DND-41 (cell line): ENCODE measurements around the gene SAMD8.

ENCODE experiments used
- CTCF ChIP-seq: IDR thresholded peaks from 2 replicates; pipeline ENCODE4 v1.5.1; 2012; ENCODE audit warnings: borderline replicate concordance, low read length, moderate library complexity, mild to moderate bottlenecking; ENCODE audit not compliant: poor library complexity, severe bottlenecking; ENCODE audit errors: extremely low read depth
- EZH2 ChIP-seq: IDR thresholded peaks from 3 replicates; pipeline ENCODE4 v1.6.1; 2012; ENCODE audit warnings: borderline replicate concordance, low read depth, mild to moderate bottlenecking, moderate library complexity, low read length, inconsistent platforms; ENCODE audit not compliant: severe bottlenecking

DNA sequence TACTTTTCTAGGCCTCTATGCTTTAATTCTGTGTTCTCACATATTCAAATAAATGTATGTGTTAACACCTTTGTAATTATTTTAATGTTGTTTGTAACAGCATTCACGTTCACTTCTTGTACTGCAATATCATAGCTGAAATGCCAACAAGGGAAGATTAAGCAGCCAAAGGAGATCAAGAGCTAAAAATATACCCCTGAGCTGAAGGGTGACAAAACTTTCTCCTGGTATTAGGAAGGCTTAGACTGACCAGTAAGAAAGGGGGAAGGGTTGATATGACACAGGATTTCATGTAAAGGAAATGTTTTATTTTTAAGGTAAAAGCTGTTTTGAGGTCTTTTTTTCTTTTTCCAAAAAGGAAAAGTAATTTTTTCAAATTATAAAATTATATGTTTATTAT is 58.8 kb downstream of the SAMD8 start:
- TF ChIP-seq CTCF (no peak), EZH2 (no peak)
